NB4 (cell line): ENCODE measurements around the gene RASSF3.
"Not testable (repeated sequence)": the region's sequence is repeated elsewhere in the genome, so short reads cannot be mapped to it uniquely, and the experiment has no call there.

Experiments
- DNase-seq: peaks from one replicate; pipeline ENCODE4 v3.0.0; 2010; ENCODE audit warnings: low read depth
- H3K4me3 ChIP-seq: one replicate; pipeline ENCODE4 v1.5.1; 2011; ENCODE audit warnings: mild to moderate bottlenecking, low read depth, low read length, moderate library complexity
- CTCF ChIP-seq: IDR thresholded peaks from one replicate; pipeline ENCODE4 v1.5.1; 2012; ENCODE audit warnings: low read depth, low read length
- MAX ChIP-seq: IDR thresholded peaks from 2 replicates; pipeline ENCODE4 v1.6.1; 2011; ENCODE audit warnings: low read depth, low read length
- MYC ChIP-seq: IDR thresholded peaks from 2 replicates; pipeline ENCODE4 v1.6.1; 2011; ENCODE audit warnings: low read depth, low read length
- POLR2A ChIP-seq: IDR thresholded peaks from 2 replicates; pipeline ENCODE4 v1.6.1; 2011; ENCODE audit warnings: mild to moderate bottlenecking; ENCODE audit not compliant: insufficient read length; ENCODE audit errors: extremely low read depth

The RASSF3 gene

GRCh38 chr12:64653123-64653522, 42.8 kb downstream of the RASSF3 start:
- H3K4me3 ChIP-seq: no peak overlapping the region
- no peak for TF ChIP-seq CTCF
- no peak for TF ChIP-seq MYC
- no peak for TF ChIP-seq POLR2A
- no peak for TF ChIP-seq MAX
- DNase-seq: no peak

- not testable (repeated sequence) for DNase-seq, H3K4me3 ChIP-seq
Measured at GRCh38 chr12:64653907-64654306, 43.6 kb downstream of the RASSF3 start.

- TF ChIP-seq POLR2A: no peak
- TF ChIP-seq MYC: no peak
- no peak for TF ChIP-seq CTCF
- no peak for TF ChIP-seq MAX
- no peak overlapping the region for H3K4me3 ChIP-seq
- no peak for DNase-seq
Measured at GRCh38 chr12:64655141-64655540, 44.8 kb downstream of the RASSF3 start.

- no peak for DNase-seq
Measured at GRCh38 chr12:64656429-64656828, 46.1 kb downstream of the RASSF3 start.

GRCh38 chr12:64658892-64659481, 48.7 kb downstream of the RASSF3 start:
- H3K4me3 ChIP-seq: no peak overlapping the region
- no peak for DNase-seq
- no peak for TF ChIP-seq MYC
- TF ChIP-seq MAX: no peak
- TF ChIP-seq CTCF: no peak
- no peak for TF ChIP-seq POLR2A

More at GRCh38 chr12:64656429-64656828, 46.1 kb downstream of the RASSF3 start:
- no peak overlapping the region for H3K4me3 ChIP-seq
- no peak for TF ChIP-seq MYC
- TF ChIP-seq CTCF: no peak
- TF ChIP-seq POLR2A: no peak
- no peak for TF ChIP-seq MAX

GRCh38 chr12:64660237-64661018, 50.1 kb downstream of the RASSF3 start:
- H3K4me3 ChIP-seq: no peak overlapping the region
- TF ChIP-seq POLR2A (no peak), MAX (no peak), CTCF (no peak), MYC (no peak)
- no peak for DNase-seq
